Activated T-helper 1 cell treated with Interleukin-2 at 50 U/mL for 16 hours (primary cell): ENCODE data around the gene CENPU.
"Not testable (repeated sequence)": the region's sequence is repeated elsewhere in the genome, so short reads cannot be mapped to it uniquely, and the experiment has no call there.

ENCODE experiments used
- DNase-seq: peaks from one replicate; pipeline ENCODE4 v3.0.0-alpha.2; 2020; ENCODE audit warnings: low read depth

Gene CENPU

GRCh38 chr4:184733654-184734524 lies at the start of gene CENPU:
TSS of gene CENPU (minus strand) at chr4:184734096. CDS start at chr4:184734062, 34 bp downstream.
- peak; percentile 94 for DNase-seq

GRCh38 chr4:184782731-184783373 lies 49.0 kb upstream of the CENPU start:
- DNase-seq: no peak

- not testable (repeated sequence) for DNase-seq
These were observed 45.3 kb upstream of the CENPU start for GRCh38 chr4:184779160-184779559.

- DNase-seq: no peak
These were observed 44.4 kb upstream of the CENPU start for GRCh38 chr4:184778325-184778724.

- no peak for DNase-seq
These were observed 42.9 kb upstream of the CENPU start for GRCh38 chr4:184776821-184777220.

GRCh38 chr4:184775854-184776555 lies 42.1 kb upstream of the CENPU start:
- DNase-seq: no peak

- DNase-seq: no peak
These were observed 40.3 kb upstream of the CENPU start for GRCh38 chr4:184774152-184774551.

GRCh38 chr4:184771416-184771815 lies 37.5 kb upstream of the CENPU start:
- DNase-seq: no peak

- no peak for DNase-seq
These were observed 35.4 kb upstream of the CENPU start for GRCh38 chr4:184769141-184769765.

- no peak for DNase-seq
These were observed 34.4 kb upstream of the CENPU start for GRCh38 chr4:184768296-184768695.

- no peak for DNase-seq
These were observed 32.5 kb upstream of the CENPU start for GRCh38 chr4:184766446-184766845.

- DNase-seq: no peak
These were observed 31.8 kb upstream of the CENPU start for GRCh38 chr4:184765473-184766340.

- no peak for DNase-seq
These were observed 30.7 kb upstream of the CENPU start for GRCh38 chr4:184764601-184765000.

GRCh38 chr4:184763150-184763780 lies 29.4 kb upstream of the CENPU start:
- no peak for DNase-seq

GRCh38 chr4:184762100-184762499 lies 28.2 kb upstream of the CENPU start:
- DNase-seq: no peak

GRCh38 chr4:184760681-184761080 lies 26.8 kb upstream of the CENPU start:
- DNase-seq: no peak

GRCh38 chr4:184757810-184758209 lies 23.9 kb upstream of the CENPU start:
- DNase-seq: no peak

GRCh38 chr4:184756399-184756798 lies 22.5 kb upstream of the CENPU start:
- DNase-seq: no peak

- no peak for DNase-seq
These were observed 21.4 kb upstream of the CENPU start for GRCh38 chr4:184755278-184755677.

- DNase-seq: no peak
These were observed 18.8 kb upstream of the CENPU start for GRCh38 chr4:184752496-184753275.
